ENCODE data around the gene TAS2R46.
"Not testable (repeated sequence)": the region's sequence is repeated elsewhere in the genome, so short reads cannot be mapped to it uniquely, and the experiment has no call there.

The TAS2R46 gene

DNA sequence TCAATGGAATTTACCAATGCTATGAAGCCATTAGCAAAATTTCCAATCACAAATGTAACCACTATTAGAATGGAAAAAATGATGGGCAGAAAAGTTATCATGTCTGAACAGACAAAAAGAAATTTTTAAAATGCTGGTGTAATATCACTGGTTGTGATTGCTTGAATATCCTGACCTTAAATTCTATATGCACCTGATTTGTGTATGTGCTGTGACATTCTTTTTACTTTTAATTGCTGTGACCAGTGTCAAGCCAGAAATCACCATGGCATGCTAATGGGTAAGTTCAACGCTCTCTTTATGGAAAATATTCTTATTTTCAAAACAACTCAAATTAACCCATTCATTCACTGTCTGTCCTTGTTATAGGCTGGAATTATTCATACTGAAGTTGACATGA, at the start of gene TAS2R46:
Gene TAS2R46, minus strand, starts transcription at position 101 of the 400 bp plus-strand sequence. Its CDS starts 0 bp downstream, at position 101.
- DNase-seq (ENCODE audit: insufficient read length, low spot score), result not testable (repeated sequence)
- FAIRE-seq, result peak; percentile 84

DNA sequence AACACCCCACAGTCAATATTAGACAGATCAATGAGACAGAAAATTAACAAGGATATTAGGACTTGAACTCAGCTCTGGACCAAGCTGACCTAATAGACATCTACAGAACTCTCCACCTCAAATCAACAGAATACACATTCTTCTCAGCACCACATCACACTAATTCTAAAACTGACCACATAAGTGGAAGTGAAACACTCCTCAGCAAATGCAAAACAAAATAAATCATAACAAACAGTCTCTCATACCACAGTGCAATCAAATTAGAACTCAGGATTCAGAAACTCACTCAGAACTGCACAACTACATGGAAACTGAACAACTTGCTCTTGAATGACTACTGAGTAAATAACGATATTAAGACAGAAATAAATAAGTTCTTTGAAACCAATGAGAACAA, 49.1 kb upstream of the TAS2R46 start:
- not testable (repeated sequence) for DNase-seq (ENCODE audit: insufficient read length, low spot score); FAIRE-seq

GRCh38 chr12:11108862-11109261, 46.8 kb upstream of the TAS2R46 start:
- no peak for FAIRE-seq
- no peak for DNase-seq (ENCODE audit: insufficient read length, low spot score)

DNA sequence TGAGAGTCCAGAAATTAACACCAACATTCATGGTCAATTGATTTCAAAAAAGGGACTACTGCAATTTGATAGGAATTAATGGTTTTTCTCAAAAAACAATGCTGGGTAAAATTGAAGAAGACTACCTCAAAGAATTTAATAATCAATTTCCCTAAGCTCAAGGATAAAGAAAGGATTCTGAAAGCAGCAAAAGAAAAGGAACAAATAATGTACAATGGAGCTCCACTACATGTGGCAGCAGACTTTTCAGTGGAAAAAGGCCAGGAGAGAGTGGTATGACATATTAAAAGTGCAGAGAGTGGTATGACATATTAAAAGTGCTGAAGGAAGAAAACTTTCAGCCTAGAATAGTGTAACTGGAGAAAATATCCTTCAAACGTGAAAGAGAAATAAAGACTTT, 45.6 kb upstream of the TAS2R46 start:
- DNase-seq (ENCODE audit: insufficient read length, low spot score), result no peak
- no peak for FAIRE-seq

DNA sequence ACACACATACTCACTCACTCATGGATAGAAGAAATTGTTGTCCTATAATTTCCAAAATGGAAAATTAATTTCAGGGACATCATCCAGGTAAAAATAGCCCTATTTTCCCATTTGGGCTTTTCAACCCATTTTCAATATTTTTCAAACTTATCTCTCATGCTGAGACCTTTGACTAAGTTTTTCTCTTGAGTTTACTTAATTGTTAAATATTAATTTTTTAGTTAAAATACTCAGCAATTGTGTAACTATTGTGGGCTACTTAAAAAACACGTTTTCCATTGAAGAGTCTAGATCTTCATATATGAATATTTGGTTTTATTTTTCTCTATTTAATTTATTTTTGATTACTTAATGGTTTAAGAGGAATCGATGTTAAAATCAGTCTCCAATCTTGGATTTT, 44.2 kb upstream of the TAS2R46 start:
- FAIRE-seq (no peak), DNase-seq (ENCODE audit: insufficient read length, low spot score) (no peak)

GRCh38 chr12:11105546-11105945, 43.5 kb upstream of the TAS2R46 start:
- FAIRE-seq, result no peak
- DNase-seq (ENCODE audit: insufficient read length, low spot score), result no peak

DNA sequence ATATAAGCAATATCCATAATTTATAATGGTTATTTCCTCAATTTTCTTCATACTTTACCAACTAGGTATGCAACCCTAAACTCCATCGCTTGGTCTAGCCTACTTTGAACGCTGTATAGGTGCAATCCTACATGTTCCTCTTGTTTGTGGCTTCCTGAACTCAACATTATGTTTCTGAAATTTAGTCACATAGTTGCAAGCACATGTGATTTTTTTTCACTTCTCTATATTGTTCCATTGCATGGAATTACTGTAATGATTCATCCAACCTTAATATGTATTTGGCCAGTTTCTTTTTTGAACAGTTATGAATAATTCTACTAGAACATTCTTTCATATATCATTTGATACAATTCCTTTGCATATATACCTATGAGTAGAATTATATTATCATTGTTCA, 32.8 kb upstream of the TAS2R46 start:
- DNase-seq (ENCODE audit: insufficient read length, low spot score); FAIRE-seq: not testable (repeated sequence)

DNA sequence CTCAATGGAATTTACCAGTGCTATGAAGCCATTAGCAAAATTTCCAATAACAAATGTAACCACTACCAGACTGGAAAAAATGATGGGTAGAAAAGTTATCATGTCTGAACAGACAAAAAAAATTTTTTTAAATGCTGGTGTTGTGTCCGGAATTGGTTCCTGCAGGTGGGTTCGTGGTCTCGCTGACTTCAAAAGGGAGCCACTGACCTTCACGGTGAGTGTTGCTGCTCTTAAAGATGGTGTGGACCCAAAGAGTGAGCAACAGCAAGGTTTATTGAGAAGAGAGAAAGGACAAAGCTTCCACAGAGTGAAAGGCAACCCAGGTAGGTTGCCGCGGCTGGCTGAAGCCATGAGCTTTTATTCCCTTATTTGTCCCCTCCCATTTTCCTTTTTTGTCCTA, 30.0 kb upstream of the TAS2R46 start, which contains the start of gene TAS2R43:
Gene TAS2R43, minus strand, starts transcription at position 186 of the 400 bp plus-strand sequence. Its CDS starts 84 bp downstream, at position 102.
- FAIRE-seq (no peak), DNase-seq (ENCODE audit: insufficient read length, low spot score) (no peak)

DNA sequence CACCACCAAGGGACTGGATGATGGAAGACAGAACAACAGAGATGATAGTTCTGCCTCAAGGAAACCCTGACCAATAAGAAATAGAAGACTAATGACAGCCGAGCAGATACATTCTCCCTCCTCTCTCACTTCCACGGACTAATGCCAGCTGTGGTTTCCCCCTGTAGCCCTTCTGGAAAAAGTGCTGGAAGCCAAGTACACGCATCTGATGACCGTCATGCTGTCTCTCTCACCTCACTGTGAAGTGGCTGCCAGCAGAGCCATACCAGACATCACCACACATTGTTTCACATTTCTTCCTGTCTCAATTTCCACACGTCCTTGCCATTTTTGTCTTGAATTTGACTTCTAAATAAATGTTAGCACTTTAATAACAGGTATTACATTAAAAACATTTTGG, 27.2 kb upstream of the TAS2R46 start:
- FAIRE-seq (no peak), DNase-seq (ENCODE audit: insufficient read length, low spot score) (no peak)

GRCh38 chr12:11085419-11085818, 23.3 kb upstream of the TAS2R46 start:
- FAIRE-seq, result no peak
- no peak for DNase-seq (ENCODE audit: insufficient read length, low spot score)

GRCh38 chr12:11081987-11082386, 19.9 kb upstream of the TAS2R46 start:
- no peak for FAIRE-seq

DNA sequence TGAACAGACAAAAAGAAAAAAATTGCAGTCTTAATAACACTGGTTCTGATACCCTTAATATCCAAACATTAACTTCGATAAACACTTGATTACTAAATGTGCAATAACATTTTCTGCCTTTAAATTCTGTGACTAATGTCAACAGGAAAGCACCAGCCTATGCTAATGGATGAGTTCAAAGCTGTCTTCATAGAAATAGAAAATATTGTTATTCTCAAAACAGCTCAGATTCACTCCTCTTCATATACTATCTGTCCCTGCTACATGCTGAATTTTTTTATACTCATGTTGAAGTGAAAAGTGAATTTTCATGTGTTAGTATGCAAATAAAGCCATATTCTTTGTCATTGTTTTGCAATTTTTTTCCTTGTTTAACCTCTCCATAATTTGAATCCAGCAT, 16.2 kb upstream of the TAS2R46 start:
- no peak for FAIRE-seq
- DNase-seq (ENCODE audit: insufficient read length, low spot score), result no peak

More at GRCh38 chr12:11081987-11082386, 19.9 kb upstream of the TAS2R46 start:
- DNase-seq (ENCODE audit: insufficient read length, low spot score), result no peak

DNA sequence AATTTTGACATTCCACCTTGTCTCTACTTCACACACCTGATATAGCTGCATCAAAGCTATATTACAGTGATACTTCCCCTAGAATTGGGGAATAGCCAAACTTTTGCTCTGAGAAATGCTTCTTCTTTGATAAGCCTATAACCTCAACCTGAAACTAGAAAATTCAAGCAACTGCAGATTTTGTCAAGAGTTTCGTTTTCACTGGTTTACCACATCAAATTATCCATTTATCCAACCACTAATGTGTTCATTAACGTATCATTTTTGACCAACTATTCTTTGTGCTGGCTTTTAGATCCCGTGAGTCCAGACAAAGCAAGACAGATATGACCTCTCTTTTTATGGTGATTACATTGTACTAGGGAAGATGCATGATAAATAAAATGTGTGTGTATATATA, 13.5 kb upstream of the TAS2R46 start:
- no peak for DNase-seq (ENCODE audit: insufficient read length, low spot score)
- FAIRE-seq, result no peak

GRCh38 chr12:11071414-11071813, 9.3 kb upstream of the TAS2R46 start:
- no peak for DNase-seq (ENCODE audit: insufficient read length, low spot score)
- no peak for FAIRE-seq

DNA sequence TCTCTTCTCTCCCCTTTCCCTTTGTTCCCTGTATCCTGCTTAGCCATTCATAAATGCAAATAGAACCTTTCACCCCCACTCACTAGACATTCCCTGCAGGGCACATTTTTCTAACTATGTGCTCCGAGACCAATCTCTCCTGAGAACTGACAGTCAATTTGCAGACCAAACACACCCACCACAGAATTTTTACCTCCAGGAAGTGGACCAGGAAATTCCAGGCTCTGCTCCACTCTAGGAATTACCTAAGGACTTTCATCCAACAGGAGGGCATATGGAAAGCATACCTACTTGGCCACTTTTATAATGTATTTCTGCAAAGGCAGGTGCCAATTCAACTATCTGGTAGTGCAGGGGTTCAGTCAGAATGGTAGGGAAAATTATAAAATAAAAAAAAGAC, 8.9 kb upstream of the TAS2R46 start:
- FAIRE-seq (no peak), DNase-seq (ENCODE audit: insufficient read length, low spot score) (no peak)

- FAIRE-seq, result no peak
These were observed 7.8 kb upstream of the TAS2R46 start for GRCh38 chr12:11069854-11070365.

GRCh38 chr12:11067514-11067913, 5.4 kb upstream of the TAS2R46 start:
- no peak for DNase-seq (ENCODE audit: insufficient read length, low spot score)
- no peak for FAIRE-seq

More at GRCh38 chr12:11069854-11070365, 7.8 kb upstream of the TAS2R46 start:
- DNase-seq (ENCODE audit: insufficient read length, low spot score), result no peak

DNA sequence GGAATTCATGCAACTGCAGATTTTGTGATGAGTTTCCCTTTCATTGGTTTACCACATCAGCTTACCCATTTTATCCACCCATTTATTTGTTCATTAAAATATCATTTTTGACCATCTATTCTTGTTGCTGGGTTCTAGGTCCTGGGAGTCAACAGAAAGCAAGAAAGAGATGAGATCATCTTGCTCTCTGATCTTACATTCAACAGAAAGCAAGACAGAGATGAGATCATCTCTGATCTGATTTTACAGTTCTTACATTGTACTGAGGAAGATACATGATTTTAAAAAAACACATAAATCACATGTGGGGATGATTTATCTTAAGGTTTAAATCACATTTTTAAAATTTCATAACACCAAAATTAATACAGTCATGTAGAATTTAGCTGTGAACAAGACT, 2.3 kb downstream of the TAS2R46 start:
- FAIRE-seq (no peak), DNase-seq (ENCODE audit: insufficient read length, low spot score) (no peak)

DNA sequence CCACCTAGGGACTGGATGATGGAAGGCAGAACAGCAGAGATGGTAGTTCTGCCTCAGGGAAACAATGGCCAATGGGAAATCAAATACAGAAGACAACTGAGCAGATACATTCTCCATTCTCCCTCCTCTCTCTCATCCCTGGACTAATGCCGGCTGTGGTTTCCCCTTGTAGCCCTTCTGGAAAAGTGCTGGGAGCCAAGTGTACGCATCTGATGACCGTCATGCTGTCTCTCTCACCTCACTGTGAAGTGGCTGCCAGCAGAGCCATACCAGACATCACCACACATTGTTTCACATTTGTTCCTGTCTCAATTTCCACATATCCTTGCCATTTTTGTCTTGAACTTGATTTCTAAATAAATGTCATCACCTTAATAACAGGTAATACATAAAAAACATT, 3.1 kb downstream of the TAS2R46 start:
- no peak for DNase-seq (ENCODE audit: insufficient read length, low spot score)
- peak; percentile 4 for FAIRE-seq

DNA sequence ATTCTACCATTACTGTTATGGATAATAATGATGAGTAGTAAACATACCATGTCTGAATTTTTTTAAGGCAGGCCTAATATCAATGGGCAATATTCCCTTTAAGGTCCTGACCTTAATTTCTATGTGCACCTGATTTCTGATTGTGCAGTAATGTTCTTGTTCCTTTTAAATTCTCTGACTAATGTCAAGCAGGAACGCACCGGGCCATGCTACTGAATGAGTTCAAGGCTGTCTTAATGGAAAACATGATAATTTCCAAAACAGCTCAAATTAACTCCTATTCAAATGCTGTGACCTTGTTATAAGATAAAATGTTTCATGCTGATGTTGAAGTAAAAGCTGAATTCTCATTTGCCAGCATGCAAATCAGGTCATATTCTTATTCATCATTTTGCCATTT, 6.8 kb downstream of the TAS2R46 start:
- DNase-seq (ENCODE audit: insufficient read length, low spot score) (no peak), FAIRE-seq (no peak)

GRCh38 chr12:11049806-11050531, 12.1 kb downstream of the TAS2R46 start:
- FAIRE-seq; DNase-seq (ENCODE audit: insufficient read length, low spot score): not testable (repeated sequence)

DNA sequence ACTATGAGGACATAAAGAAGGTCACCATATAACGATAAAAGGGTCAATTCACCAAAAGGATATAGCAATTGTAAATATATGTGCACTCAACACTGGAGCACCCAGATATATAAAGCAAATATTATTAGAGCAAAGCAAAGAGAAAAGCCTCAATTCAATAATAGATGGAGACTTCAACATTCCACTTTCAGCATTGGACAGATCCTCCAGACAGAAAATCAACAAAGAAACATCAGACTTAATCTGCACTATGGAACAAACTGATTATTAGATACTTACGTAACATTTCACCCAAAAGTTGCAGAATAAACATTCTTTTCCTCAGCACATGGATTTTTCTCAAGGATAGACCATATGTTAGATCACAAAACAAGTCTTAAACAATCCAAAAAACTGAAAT, 20.7 kb downstream of the TAS2R46 start:
- not testable (repeated sequence) for FAIRE-seq

More for the DNA sequence above, 20.7 kb downstream of the TAS2R46 start:
- DNase-seq (ENCODE audit: insufficient read length, low spot score), result not testable (repeated sequence)
